GM21526 (cell line): ENCODE results near the gene GUCA2A.
"Not testable (repeated sequence)": the region's sequence is repeated elsewhere in the genome, so short reads cannot be mapped to it uniquely, and the experiment has no call there.

Experiments used
- ATAC-seq: cut with Tn5 transposase; IDR thresholded peaks from one replicate; pipeline ENCODE4 v1.9.1; 2021; ENCODE audit warnings: moderate library complexity; ENCODE audit not compliant: unreplicated experiment, low FRiP score

The GUCA2A gene

DNA sequence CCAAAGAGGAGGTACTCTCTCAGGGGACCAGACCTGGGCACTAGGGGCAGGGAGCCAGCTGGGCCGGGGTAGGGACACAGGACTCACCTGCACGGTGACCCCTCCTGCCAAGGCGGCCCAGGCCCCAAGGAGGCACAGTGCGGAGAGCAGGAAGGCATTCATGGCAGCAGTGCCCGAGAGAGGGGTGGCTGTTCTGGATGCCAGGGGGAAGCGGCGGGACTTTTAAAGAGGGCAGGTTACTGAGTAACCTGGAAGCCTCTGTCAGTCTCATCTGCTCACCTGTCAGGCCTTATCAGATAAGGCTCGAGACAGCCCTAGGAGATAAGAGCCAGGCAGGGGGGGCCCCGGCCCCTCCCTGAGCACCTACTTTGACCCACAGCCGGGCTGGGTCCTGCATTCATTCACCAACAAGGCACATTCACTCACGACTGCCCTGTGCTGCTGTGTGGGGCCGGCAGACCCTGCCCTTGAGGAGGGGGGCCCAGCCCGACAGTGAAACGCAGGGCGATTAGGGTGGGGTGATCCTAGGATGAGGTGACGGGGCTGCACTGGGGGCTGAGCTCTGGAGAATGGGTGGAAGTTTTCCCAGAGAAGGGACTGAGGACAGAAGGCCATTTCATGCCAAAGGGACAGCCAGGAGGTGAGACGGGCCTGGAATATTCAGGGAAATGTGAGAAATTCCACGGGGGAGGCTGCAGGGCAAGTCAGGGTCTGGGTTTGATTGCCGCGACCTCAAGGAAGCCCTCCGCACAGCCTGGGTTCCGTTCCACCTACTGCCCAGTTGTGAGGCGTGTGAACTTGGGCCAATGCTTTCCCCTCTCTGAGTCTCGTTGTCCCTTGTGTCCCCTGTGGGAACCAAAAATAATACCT lies at the start of gene GUCA2A:
Gene GUCA2A, minus strand, starts transcription at position 195 of the 870 bp plus-strand sequence. Its CDS starts 33 bp downstream, at position 162.
- no peak for ATAC-seq

GRCh38 chr1:42211224-42211623 lies 46.7 kb upstream of the GUCA2A start:
- ATAC-seq = no peak

DNA sequence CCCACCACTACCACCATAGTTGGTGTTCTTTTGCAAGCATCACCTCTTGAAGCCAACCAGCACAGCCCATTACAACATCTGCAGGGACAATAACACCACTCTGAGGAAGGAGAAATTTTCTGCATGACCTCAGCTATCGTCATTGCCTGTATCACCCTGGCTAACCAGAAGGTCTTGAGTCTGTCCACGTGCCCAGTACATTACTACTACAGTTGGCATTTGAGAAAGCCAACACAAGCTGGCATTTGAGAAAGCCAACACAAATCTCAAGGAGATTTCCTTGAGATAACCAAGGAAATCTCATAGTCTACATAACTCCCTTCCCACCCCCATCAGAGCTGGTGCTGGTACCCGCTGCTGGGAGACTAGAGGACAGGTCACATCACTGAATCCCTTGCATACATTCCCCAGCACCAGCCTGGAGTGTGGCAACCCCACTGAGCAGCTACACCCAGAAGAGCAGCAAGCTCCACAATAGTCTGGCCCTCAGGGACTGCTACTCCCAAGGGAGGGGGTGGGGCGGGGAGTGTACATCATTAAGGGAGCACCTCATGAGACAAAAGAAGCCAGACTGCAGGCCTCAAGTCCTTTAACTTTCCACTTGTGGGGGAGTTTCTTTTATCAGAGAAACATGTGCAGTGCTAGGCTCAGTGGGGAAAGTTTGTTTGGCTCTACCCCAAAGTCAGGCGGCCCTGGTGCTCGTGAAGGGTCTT lies 46.0 kb upstream of the GUCA2A start:
- no peak for ATAC-seq

DNA sequence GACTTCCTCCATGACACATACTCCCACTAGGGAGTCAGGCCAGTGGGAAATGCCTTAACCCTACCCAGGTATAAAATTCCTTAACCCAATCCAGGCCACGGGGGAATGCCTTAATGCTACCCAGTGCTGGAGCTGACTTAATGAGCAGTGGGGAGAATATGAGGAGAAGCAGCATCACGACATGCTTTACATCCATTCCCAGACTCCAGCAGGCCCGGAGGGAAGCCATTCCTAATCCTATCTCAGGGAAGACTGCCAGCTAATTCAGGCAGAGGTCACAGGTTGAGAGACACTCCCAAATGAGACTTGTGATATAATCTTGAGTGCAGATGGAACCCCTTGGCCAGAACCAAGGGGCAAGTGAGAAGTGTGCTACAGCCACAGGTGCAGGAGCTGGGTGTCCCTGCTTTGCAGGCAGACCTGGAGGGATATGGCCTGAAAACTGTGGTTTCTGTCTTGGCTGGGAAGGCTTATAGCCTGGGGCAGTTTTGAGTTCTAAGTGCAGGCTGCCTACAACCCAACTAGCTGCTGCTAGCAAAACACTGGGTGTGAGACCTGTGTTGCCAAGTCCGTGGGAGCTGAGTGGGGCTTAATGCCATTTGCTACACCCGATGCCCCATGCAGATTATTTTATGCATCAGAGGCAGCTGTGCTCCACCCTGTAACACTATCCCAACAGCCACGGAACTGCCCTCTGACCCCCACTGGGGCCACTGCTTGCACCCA lies 45.1 kb upstream of the GUCA2A start:
- no peak for ATAC-seq

GRCh38 chr1:42206930-42207329 lies 42.4 kb upstream of the GUCA2A start:
- ATAC-seq = not testable (repeated sequence)

DNA sequence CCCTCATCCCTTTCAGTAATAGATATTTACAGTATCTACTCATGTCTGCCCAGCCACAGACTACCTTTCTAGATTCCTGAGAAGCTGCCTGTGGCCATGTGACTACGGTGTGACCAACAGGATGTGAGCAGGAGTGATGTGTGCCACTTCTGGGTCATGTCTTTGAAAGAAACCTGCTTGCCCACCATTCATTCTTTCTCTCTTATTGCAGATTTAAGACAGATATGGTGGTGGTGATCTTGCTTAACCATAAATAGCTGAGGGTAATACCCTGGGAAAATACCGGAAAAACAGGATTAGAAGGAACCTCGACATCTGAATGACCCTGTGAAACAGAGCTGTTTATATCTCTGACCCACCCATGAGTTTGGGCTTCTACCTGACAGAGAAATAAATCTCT lies 41.6 kb upstream of the GUCA2A start:
- no peak for ATAC-seq

- ATAC-seq = no peak
Measured at GRCh38 chr1:42201986-42202385, 37.4 kb upstream of the GUCA2A start.

- no peak for ATAC-seq
Measured at GRCh38 chr1:42198251-42198650, 33.7 kb upstream of the GUCA2A start.

DNA sequence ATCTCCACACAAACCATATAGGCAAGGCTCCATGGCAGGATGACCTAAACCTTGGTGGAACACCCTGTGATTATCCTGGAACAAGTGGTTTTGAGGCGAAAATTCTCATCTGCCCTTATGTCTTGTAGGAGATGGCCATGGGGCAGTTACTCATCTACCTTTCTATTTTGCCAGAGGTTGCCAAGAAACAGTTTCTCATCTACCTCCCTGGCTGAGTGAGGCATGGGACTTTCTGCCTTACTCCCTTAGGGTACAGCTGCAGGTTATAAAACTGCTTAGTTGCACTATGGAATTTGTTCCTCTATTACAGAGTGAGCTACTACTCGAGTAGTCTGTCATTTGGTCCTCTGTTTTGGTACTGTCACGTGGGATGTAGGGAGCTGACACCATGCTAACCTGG lies 31.3 kb upstream of the GUCA2A start:
- no peak for ATAC-seq

GRCh38 chr1:42192106-42192505 lies 27.6 kb upstream of the GUCA2A start:
- no peak for ATAC-seq

DNA sequence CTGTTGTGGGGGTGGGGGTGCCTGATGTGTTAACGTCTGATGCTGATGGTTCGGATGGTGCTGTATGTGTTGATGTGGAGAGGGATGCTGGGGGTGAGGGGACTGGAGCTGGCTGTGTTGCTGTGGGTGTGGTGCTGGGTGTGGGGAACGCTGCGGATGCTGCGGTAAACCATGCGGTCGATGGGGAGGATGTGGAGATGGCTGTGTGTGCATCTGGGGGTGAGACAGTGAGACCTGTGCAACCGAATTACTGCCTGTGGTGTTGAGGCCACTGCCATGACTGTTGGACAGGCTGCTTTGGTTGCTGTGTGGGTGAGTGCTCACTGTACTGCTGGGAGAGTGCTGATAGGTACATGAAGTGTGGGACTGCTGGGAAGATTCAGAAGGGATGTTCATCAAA lies 26.8 kb upstream of the GUCA2A start:
- no peak for ATAC-seq

GRCh38 chr1:42189931-42190853 lies 25.6 kb upstream of the GUCA2A start:
- ATAC-seq = no peak

DNA sequence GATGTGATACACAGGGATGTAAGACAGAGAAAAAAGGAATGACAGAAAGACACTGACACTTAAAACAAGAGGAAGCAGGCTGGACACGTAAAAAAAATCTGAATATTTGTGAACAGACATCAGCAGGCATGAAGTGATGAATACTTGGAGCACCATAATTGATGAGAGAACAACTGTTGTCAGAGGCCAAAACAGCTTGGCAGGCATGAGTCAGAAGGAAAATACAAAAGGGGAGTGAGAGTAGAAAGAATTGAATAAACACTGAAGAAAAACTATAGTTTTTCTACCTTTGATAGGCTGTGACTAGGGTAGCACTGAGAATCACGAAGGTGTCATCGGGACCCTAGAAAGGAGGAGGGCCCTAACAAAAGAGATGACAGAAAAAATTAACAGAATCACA lies 21.6 kb upstream of the GUCA2A start:
- ATAC-seq = no peak

DNA sequence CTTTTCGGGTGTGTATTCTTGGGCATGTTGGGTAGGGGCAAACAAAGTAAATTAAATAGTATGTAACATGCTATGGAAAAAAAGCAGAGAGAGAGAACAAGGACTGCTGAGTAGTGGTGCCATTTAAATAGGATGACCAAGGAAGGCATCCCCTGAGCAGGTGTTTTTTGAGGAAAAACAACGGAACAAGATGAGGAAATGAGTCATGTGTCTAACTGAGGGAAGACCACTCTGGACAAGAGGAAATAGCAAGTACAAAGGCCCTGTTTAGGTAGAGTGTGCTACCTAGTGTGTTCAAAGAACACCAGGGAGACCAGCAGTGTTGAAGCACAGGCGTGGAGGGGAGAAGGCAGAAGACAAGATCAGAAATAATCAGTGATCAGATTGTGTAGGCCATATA lies 20.1 kb upstream of the GUCA2A start:
- ATAC-seq = no peak

DNA sequence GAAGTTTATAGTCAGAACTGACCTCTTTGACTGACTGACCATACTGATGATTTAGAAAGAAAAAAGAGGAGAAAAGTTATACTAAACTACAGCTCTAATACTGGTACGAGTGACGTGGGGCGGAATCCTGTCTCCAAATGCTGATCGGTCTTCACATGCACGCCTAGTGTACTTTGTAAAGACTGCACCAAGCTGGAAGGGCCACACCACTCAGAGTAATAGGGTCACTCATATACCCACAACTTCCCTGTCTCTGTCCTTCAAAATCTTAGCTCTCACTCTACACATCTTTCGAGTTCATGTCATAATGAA lies 19.4 kb upstream of the GUCA2A start:
- ATAC-seq = no peak

- no peak for ATAC-seq
Measured at GRCh38 chr1:42183210-42183956, 18.8 kb upstream of the GUCA2A start.

DNA sequence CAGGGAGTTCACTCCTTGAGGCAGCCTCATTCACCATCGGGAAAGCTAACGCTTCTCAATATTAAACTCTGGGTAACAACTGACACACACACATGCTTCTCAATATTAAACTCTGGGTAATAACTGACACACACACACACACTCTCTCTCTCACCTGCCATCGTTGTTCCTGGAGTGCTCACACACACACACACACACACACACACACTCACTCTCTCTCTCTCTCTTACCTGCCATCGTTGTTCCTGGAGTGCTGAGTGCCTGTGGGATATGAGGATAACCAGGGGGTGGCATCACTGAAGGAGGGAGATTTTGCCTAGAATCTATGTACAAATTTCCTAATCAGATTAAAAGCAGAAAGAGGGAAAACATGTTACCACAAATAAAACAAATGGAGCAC lies 17.1 kb upstream of the GUCA2A start:
- no peak for ATAC-seq

- no peak for ATAC-seq
Measured at GRCh38 chr1:42179900-42180329, 15.4 kb upstream of the GUCA2A start.

- no peak for ATAC-seq
Measured at GRCh38 chr1:42179275-42179674, 14.7 kb upstream of the GUCA2A start.

- no peak for ATAC-seq
Measured at GRCh38 chr1:42178249-42178648, 13.7 kb upstream of the GUCA2A start.
